Fibroblast of lung (primary cell): ENCODE results near the gene NFIL3. TPM values are rescaled to one million over a fixed set of nuclear protein-coding genes. Genes with fewer than 3 reads are reported as not detected.
A peak's percentile ranks its signal among the peaks of the same experiment; 100 is the strongest.
"Not testable (repeated sequence)": the region's sequence is repeated elsewhere in the genome, so short reads cannot be mapped to it uniquely, and the experiment has no call there.

Experiments used
- DNase-seq, 2 donors: peaks; one replicate each; pipeline versions ENCODE4 v3.0.0 to v3.0.0-alpha.2; 2010; ENCODE audit warnings: low read depth in 2 of 2
- H2AFZ ChIP-seq: 2 replicates; pipeline ENCODE4 v1.5.1; 2012; ENCODE audit warnings: low read length, control low read depth, inconsistent platforms
- H3K27ac ChIP-seq: 2 replicates; pipeline ENCODE4 v1.5.1; 2011; ENCODE audit warnings: low read length, control low read depth; ENCODE audit not compliant: insufficient read depth
- H3K27me3 ChIP-seq: 2 replicates; pipeline ENCODE4 v1.5.1; 2011; ENCODE audit warnings: mild to moderate bottlenecking, low read length; ENCODE audit not compliant: control insufficient read depth, insufficient read depth
- H3K36me3 ChIP-seq: 2 replicates; pipeline ENCODE4 v1.5.1; 2011; ENCODE audit warnings: low read length; ENCODE audit not compliant: control insufficient read depth, insufficient read depth
- H3K4me1 ChIP-seq: 2 replicates; pipeline ENCODE4 v1.5.1; 2011; ENCODE audit warnings: low read length; ENCODE audit not compliant: control insufficient read depth, insufficient read depth; ENCODE audit errors: extremely low read depth
- H3K4me2 ChIP-seq: 2 replicates; pipeline ENCODE4 v1.5.1; 2011; ENCODE audit warnings: low read length, control low read depth; ENCODE audit not compliant: insufficient read depth; ENCODE audit errors: extremely low read depth
- H3K4me3 ChIP-seq, 4 experiments: fragments of 200-600 bp in 1 of 4; sonication (generic) in 1 of 4; replicated peaks in 1 of 4; 2 replicates each; pipeline ENCODE4 v1.5.1; 2011 to 2016; ENCODE audit warnings: low read length in 4 of 4, low read depth in 3 of 4, mild to moderate bottlenecking in 3 of 4, control low read depth in 2 of 4, inconsistent platforms in 1 of 4, mixed read lengths in 1 of 4; ENCODE audit not compliant: insufficient read depth in 1 of 4; ENCODE audit errors: control extremely low read depth in 1 of 4
- H3K79me2 ChIP-seq: 2 replicates; pipeline ENCODE4 v1.5.1; 2012; ENCODE audit warnings: mild to moderate bottlenecking, low read length, inconsistent platforms; ENCODE audit not compliant: control insufficient read depth, insufficient read depth
- H3K9ac ChIP-seq: 2 replicates; pipeline ENCODE4 v1.5.1; 2011; ENCODE audit warnings: mild to moderate bottlenecking, low read length, control low read depth; ENCODE audit not compliant: insufficient read depth
- H3K9me3 ChIP-seq: 2 replicates; pipeline ENCODE4 v1.5.1; 2012; ENCODE audit warnings: low read depth, low read length; ENCODE audit not compliant: control insufficient read depth, insufficient read depth
- H4K20me1 ChIP-seq: 2 replicates; pipeline ENCODE4 v1.5.1; 2011; ENCODE audit warnings: low read length; ENCODE audit not compliant: control insufficient read depth, insufficient read depth; ENCODE audit errors: extremely low read depth
- EZH2 ChIP-seq: IDR thresholded peaks from 2 replicates; pipeline ENCODE4 v1.5.1; 2012; ENCODE audit warnings: low read length, control low read depth, mild to moderate bottlenecking; ENCODE audit errors: missing control alignments
- polyA minus RNA-seq: library from RNA; depleted of rRNA, polyadenylated mRNA; stranded (reverse); fragments of >200 nt; gene quantifications from 2 replicates; pipeline ENCODE4 v1.2.3, GENCODE V29; 2011; ENCODE audit warnings: low replicate concordance
- polyA plus RNA-seq, 2 donors: library from polyadenylated mRNA; depleted of rRNA in 1 of 2; stranded (reverse) in 1 of 2; unstranded in 1 of 2; fragments of >200 nt; gene quantifications; 2 replicates each; pipeline ENCODE4 v1.2.1, GENCODE V29; 2011 to 2012; ENCODE audit warnings: missing spikeins in 1 of 2
- total RNA-seq: library from RNA; depleted of rRNA; stranded (reverse); fragments of >200 nt; gene quantifications from 2 replicates; pipeline ENCODE4 v1.2.1, GENCODE V29; 2014
- TF ChIP-seq, protein P1 (sequence below), 2 donors: IDR thresholded peaks in 1 of 2; conservative IDR thresholded peaks in 1 of 2; 1 replicate in 1 of 2; 2 replicates in 1 of 2; pipeline ENCODE4 v1.5.1; 2011 to 2012; ENCODE audit warnings: low read length in 2 of 2, control low read depth in 1 of 2, inconsistent platforms in 1 of 2, low read depth in 1 of 2, mild to moderate bottlenecking in 1 of 2

The NFIL3 gene, protein sequence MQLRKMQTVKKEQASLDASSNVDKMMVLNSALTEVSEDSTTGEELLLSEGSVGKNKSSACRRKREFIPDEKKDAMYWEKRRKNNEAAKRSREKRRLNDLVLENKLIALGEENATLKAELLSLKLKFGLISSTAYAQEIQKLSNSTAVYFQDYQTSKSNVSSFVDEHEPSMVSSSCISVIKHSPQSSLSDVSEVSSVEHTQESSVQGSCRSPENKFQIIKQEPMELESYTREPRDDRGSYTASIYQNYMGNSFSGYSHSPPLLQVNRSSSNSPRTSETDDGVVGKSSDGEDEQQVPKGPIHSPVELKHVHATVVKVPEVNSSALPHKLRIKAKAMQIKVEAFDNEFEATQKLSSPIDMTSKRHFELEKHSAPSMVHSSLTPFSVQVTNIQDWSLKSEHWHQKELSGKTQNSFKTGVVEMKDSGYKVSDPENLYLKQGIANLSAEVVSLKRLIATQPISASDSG
- total RNA-seq: 62.3 and 70.1 TPM in 2 replicates
- 43.2 and 58.7 TPM in 2 replicates for polyA plus RNA-seq
- 38.6 and 47.1 TPM in 2 replicates for polyA plus RNA-seq (2012)
- polyA minus RNA-seq: 5.3 and 7.1 TPM in 2 replicates

DNA sequence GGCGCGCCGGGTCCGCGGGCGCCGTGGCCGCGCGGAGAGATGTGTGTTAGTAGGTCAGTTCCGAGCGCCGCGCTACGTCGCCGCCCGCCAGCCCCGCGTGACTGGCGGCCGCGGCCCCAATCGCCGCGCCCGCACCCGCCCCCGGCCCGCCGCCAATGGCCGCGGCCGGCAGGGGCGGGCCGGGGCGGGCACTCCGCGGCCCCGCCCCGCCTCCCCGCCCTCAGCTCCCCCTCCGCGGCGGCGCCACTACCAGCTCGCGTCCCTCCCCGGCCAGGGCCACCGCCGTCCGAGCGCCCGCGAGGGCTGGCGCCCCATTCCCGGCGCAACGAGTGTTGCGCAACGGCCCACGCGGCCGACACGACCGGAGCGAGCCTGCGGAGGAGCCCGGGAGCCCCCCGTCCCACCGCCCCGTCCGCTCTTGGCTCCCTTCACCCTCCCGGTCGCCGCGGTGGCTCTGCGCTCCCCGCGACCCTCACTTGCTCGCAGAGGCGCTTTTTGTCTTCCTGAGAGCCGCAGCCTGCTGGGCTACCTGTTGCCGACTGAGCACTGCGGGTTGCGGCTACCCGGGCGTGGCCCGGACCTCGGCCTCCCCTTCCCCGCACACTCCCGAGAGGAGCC is at the start of gene NFIL3:
Gene NFIL3, minus strand, starts transcription at position 48 of the 618 bp plus-strand sequence. CDS start 13,098 bp downstream, outside the sequence.
- Histone ChIP-seq H3K4me1 (peaks cover 13% of the 10 kb centered on the region), H3K9me3 (no peaks in the 10 kb centered on the region), H3K9ac (peak within 1 kb of the TSS; percentile 97), H3K79me2 (peaks cover 40% of the 10 kb centered on the region), H2AFZ (no peak within 1 kb of the TSS), H3K4me2 (peak within 1 kb of the TSS; percentile 86), H3K27me3 (no peaks in the 10 kb centered on the region), H4K20me1 (no peaks in the 10 kb centered on the region), H3K4me3 (peak within 1 kb of the TSS; percentile 75 to 100 (median 86)), H3K36me3 (no peaks in the 10 kb centered on the region), H3K27ac (peak within 1 kb of the TSS; percentile 92)
- TF ChIP-seq, protein P1, sequence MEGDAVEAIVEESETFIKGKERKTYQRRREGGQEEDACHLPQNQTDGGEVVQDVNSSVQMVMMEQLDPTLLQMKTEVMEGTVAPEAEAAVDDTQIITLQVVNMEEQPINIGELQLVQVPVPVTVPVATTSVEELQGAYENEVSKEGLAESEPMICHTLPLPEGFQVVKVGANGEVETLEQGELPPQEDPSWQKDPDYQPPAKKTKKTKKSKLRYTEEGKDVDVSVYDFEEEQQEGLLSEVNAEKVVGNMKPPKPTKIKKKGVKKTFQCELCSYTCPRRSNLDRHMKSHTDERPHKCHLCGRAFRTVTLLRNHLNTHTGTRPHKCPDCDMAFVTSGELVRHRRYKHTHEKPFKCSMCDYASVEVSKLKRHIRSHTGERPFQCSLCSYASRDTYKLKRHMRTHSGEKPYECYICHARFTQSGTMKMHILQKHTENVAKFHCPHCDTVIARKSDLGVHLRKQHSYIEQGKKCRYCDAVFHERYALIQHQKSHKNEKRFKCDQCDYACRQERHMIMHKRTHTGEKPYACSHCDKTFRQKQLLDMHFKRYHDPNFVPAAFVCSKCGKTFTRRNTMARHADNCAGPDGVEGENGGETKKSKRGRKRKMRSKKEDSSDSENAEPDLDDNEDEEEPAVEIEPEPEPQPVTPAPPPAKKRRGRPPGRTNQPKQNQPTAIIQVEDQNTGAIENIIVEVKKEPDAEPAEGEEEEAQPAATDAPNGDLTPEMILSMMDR (conservative IDR thresholded peaks at IDR 0.05 in 1 of 2, IDR thresholded peaks at IDR 0.05 in 1 of 2; ENCODE audit: low read depth in 1 of 2, low read length in 2 of 2): no peak
- no peak for TF ChIP-seq EZH2
- peak; percentile 77 to 81 for DNase-seq

DNA sequence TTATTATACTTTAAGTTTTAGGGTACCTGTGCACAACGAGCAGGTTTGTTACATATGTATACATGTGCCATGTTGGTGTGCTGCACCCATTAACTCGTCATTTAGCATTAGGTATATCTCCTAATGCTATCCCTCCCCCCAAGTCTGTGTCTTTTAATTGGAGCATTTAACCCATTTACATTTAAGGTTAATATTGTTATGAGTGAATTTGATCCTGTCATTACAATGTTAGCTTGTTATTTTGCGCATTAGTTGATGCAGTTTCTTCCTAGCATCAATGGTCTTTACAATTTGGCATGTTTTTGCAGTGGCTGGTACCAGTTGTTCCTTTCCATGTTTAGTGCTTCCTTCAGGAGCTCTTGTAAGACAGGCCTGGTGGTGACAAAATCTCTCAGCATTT is 47.9 kb upstream of the NFIL3 start:
- H3K4me1 ChIP-seq, DNase-seq, H3K4me2 ChIP-seq: not testable (repeated sequence)

DNA sequence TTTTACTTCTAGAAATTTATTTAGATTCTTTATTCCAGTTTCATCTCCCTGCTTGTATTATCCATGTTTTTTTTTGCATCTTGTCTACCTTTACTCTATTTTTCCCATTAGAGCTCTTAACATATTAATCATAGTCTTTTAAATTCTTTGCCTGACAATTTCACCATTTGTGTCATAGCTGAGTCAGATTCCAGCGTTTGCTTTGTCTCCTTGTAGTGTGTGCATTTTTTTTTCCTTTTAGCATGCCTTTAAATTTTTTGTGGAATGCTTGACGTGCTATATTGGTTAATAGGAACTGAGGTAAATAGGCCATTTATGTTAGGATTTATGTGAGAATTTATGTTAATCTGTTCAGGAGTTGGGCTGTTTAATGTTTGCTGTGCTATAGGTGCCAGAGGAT is 41.8 kb upstream of the NFIL3 start:
- Histone ChIP-seq H3K79me2 (no peaks in the 10 kb centered on the region), H3K4me2 (no peak overlapping the region), H2AFZ (no peak overlapping the region), H3K36me3 (no peaks in the 10 kb centered on the region), H4K20me1 (no peaks in the 10 kb centered on the region), H3K4me1 (no peaks in the 10 kb centered on the region), H3K9ac (no peak overlapping the region), H3K4me3 (no peak overlapping the region), H3K9me3 (no peaks in the 10 kb centered on the region), H3K27me3 (no peaks in the 10 kb centered on the region), H3K27ac (no peak overlapping the region)
- TF ChIP-seq, protein P1 (conservative IDR thresholded peaks at IDR 0.05 in 1 of 2, IDR thresholded peaks at IDR 0.05 in 1 of 2; ENCODE audit: low read depth in 1 of 2, low read length in 2 of 2): no peak
- no peak for TF ChIP-seq EZH2
- peak; percentile 34 to 80 for DNase-seq

More for the DNA sequence above, 47.9 kb upstream of the NFIL3 start:
- H4K20me1 ChIP-seq, H3K4me3 ChIP-seq, H3K79me2 ChIP-seq, H3K9me3 ChIP-seq, H3K27ac ChIP-seq, H3K36me3 ChIP-seq, H3K27me3 ChIP-seq, H2AFZ ChIP-seq, H3K9ac ChIP-seq: not testable (repeated sequence)
